OCI-LY7 (cell line): Measurements from ENCODE around the gene NECAB2. TPM values are rescaled to one million over a fixed set of nuclear protein-coding genes. Genes with fewer than 3 reads are reported as not detected.

ENCODE experiments used
- BruUV-seq: library from RNA; stranded (reverse); fragments of 400-500 nt; replicated peaks from 2 replicates; lab custom pipeline; 2021; lab: Mats Ljungman, UMichigan
- CTCF ChIA-PET: fragments of 300-600 bp; sonication (Branson Sonifier 250); formaldehyde crosslinking; loops from one replicate; lab custom pipeline; 2022; ENCODE audit warnings: antibody characterized with exemption; ENCODE audit not compliant: unreplicated experiment; lab: Charles Lee
- POLR2A ChIA-PET: fragments of 300-600 bp; sonication (Branson Sonifier 250); formaldehyde crosslinking; loops from one replicate; lab custom pipeline; 2022; ENCODE audit warnings: antibody characterized with exemption; lab: Charles Lee
- DNase-seq: peaks from one replicate; pipeline ENCODE4 v3.0.0-alpha.2; 2015; ENCODE audit warnings: low spot score
- H2AFZ ChIP-seq: fragments of 200-600 bp; sonication (generic), shearing (Covaris generic); 2 replicates; pipeline ENCODE4 v1.6.1; 2014; ENCODE audit warnings: mild to moderate bottlenecking, antibody characterized with exemption, low read length, moderate library complexity
- H3K27ac ChIP-seq: fragments of 200-600 bp; sonication (generic); 2 replicates; pipeline ENCODE4 v1.5.1; 2014; ENCODE audit warnings: mixed run types, low read depth, mild to moderate bottlenecking, moderate library complexity, low read length, inconsistent platforms; ENCODE audit not compliant: poor library complexity, severe bottlenecking
- H3K36me3 ChIP-seq: fragments of 200-600 bp; sonication (generic); 2 replicates; pipeline ENCODE4 v1.6.1; 2014; ENCODE audit warnings: mild to moderate bottlenecking, antibody characterized with exemption, low read length, moderate library complexity, mixed read lengths; ENCODE audit not compliant: insufficient read depth
- H3K4me1 ChIP-seq: fragments of 200-600 bp; sonication (generic); 2 replicates; pipeline ENCODE4 v1.5.1; 2014; ENCODE audit warnings: mild to moderate bottlenecking, low read length; ENCODE audit not compliant: insufficient read depth, poor library complexity, severe bottlenecking
- H3K4me2 ChIP-seq: fragments of 200-600 bp; sonication (generic); 2 replicates; pipeline ENCODE4 v1.6.1; 2014; ENCODE audit warnings: mild to moderate bottlenecking, low read length
- H3K4me3 ChIP-seq: fragments of 200-600 bp; sonication (generic); 2 replicates; pipeline ENCODE4 v1.5.1; 2014; ENCODE audit warnings: mild to moderate bottlenecking, low read depth, low read length; ENCODE audit not compliant: poor library complexity, severe bottlenecking
- H3K79me2 ChIP-seq: fragments of 200-600 bp; sonication (generic); 2 replicates; pipeline ENCODE4 v1.6.1; 2016; ENCODE audit warnings: low read depth, mild to moderate bottlenecking, low read length, moderate library complexity, mixed read lengths; ENCODE audit not compliant: insufficient read depth
- H3K9me2 ChIP-seq: fragments of 200-600 bp; sonication (generic); 2 replicates; pipeline ENCODE4 v1.6.1; 2016; ENCODE audit warnings: mild to moderate bottlenecking, low read length, mixed read lengths; ENCODE audit not compliant: insufficient read depth
- H3K9me3 ChIP-seq: fragments of 200-600 bp; sonication (generic); 2 replicates; pipeline ENCODE4 v1.6.1; 2014; ENCODE audit warnings: mild to moderate bottlenecking, mixed run types, low read length, mixed read lengths
- H4K20me1 ChIP-seq: fragments of 200-600 bp; sonication (generic); 2 replicates; pipeline ENCODE4 v1.6.1; 2014; ENCODE audit warnings: mild to moderate bottlenecking, antibody characterized with exemption, low read length, moderate library complexity, mixed read lengths; ENCODE audit not compliant: insufficient read depth
- EZH2phosphoT487 ChIP-seq: fragments of 200-600 bp; sonication (generic); IDR thresholded peaks from 2 replicates; pipeline ENCODE4 v1.6.1; 2018; ENCODE audit warnings: low read depth, borderline replicate concordance, mild to moderate bottlenecking, mixed run types, antibody characterized with exemption, low read length, moderate library complexity, mixed read lengths
- intact Hi-C: fragments of 100-400 bp; cut with micrococcal nuclease; formaldehyde crosslinking; loops from one replicate; pipeline ENCODE4 v1.10.0; 2022; ENCODE audit not compliant: unreplicated experiment
- total RNA-seq, 2 experiments: library from RNA; depleted of rRNA in 1 of 2; stranded (reverse); fragments of >200 nt in 1 of 2; shearing (Covaris generic) in 1 of 2; gene quantifications; 2 replicates each; pipeline ENCODE4 v1.2.3, GENCODE V29; 2014 to 2022
- TF ChIP-seq, protein P1 (sequence below): fragments of 200-600 bp; sonication (generic); conservative IDR thresholded peaks from 2 replicates; pipeline ENCODE4 v1.5.1; 2014; ENCODE audit warnings: mild to moderate bottlenecking, antibody characterized with exemption, low read length, moderate library complexity, mixed read lengths

NECAB2 gene
- total RNA-seq, 2 experiments from 2014 or later: not detected

DNA sequence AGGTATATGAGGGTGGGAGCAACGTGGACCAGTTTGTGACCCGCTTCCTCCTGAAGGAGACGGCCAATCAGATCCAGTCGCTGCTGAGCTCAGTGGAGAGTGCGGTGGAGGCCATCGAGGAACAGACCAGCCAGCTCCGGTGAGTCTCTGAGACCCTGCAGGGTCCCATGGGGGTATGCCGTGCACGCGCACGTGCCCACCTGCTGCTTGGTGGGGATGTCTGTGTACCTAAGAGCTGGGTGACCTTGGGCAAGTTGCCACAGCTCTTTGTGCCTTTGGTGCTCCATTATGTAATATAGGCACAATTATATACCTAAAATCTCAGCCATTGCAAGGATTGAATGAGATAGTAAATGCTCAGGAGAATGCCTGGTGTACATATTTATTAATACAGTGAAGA, 22.4 kb downstream of the NECAB2 start:
- Histone ChIP-seq H3K4me2 (no peak overlapping the region), H3K4me1 (no peaks in the 10 kb centered on the region), H3K9me3 (no peaks in the 10 kb centered on the region), H3K36me3 (no peaks in the 10 kb centered on the region), H3K79me2 (no peaks in the 10 kb centered on the region), H3K27ac (no peak overlapping the region), H2AFZ (no peak overlapping the region), H3K4me3 (no peak overlapping the region), H3K9me2 (no peaks in the 10 kb centered on the region), H4K20me1 (no peaks in the 10 kb centered on the region)
- ChIA-PET POLR2A (no interaction called here), CTCF (no interaction called here)
- intact Hi-C loops: no loop called here
- BruUV-seq: no TSS peak
- TF ChIP-seq, protein P1, sequence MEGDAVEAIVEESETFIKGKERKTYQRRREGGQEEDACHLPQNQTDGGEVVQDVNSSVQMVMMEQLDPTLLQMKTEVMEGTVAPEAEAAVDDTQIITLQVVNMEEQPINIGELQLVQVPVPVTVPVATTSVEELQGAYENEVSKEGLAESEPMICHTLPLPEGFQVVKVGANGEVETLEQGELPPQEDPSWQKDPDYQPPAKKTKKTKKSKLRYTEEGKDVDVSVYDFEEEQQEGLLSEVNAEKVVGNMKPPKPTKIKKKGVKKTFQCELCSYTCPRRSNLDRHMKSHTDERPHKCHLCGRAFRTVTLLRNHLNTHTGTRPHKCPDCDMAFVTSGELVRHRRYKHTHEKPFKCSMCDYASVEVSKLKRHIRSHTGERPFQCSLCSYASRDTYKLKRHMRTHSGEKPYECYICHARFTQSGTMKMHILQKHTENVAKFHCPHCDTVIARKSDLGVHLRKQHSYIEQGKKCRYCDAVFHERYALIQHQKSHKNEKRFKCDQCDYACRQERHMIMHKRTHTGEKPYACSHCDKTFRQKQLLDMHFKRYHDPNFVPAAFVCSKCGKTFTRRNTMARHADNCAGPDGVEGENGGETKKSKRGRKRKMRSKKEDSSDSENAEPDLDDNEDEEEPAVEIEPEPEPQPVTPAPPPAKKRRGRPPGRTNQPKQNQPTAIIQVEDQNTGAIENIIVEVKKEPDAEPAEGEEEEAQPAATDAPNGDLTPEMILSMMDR: no peak
- no peak for TF ChIP-seq EZH2phosphoT487
- no peak for DNase-seq

DNA sequence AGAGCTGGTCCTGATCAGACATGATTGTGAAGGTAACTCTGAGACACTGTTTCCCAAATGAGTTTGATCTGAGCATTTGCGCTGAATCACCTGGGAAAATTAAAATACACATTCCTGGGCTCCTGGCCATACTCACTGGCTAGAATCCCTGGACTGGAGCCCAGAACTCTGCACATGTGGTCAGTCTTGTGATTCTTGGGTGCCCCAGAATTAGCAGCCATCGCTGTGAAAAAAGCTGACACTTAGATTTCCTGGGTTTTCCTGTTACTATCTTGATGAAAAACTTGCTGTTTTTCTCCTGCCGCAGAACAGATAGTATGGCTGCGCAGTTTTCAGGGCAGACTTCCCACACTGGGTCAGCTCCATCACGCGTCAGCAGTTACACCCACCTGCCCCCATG, 24.6 kb downstream of the NECAB2 start:
- Histone ChIP-seq H3K4me1 (no peaks in the 10 kb centered on the region), H3K79me2 (no peaks in the 10 kb centered on the region), H3K36me3 (no peaks in the 10 kb centered on the region), H4K20me1 (no peaks in the 10 kb centered on the region), H3K4me2 (no peak overlapping the region), H2AFZ (no peak overlapping the region), H3K4me3 (no peak overlapping the region), H3K9me2 (no peaks in the 10 kb centered on the region), H3K9me3 (no peaks in the 10 kb centered on the region), H3K27ac (no peak overlapping the region)
- TF ChIP-seq EZH2phosphoT487: no peak
- TF ChIP-seq, protein P1: no peak
- no peak for DNase-seq
- no TSS peak for BruUV-seq
- intact Hi-C loops: no loop called here
- ChIA-PET POLR2A (no interaction called here), CTCF (no interaction called here)

DNA sequence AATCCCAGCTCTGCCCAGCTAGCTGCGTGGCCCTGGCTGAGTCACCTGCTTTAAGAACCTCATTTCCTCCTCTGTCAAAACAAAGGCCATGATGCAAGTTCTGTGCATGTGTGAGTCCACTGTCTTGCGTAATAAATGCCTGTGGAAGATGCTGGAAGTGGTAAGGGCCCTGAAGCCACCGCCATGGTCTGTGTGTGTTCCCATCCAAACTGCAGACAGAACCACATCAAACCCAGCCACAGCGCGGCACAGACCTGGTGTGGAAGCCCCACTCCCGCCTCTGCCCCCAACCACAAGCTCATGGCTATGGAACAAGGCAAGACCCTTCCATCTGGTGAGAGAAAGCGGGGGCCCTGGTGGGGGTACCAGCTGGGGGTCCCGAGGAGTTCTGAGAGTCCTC, 26.0 kb downstream of the NECAB2 start:
- H3K4me2 ChIP-seq: no peak overlapping the region
- H3K4me1 ChIP-seq: no peaks in the 10 kb centered on the region
- no peak for DNase-seq
- no peaks in the 10 kb centered on the region for H4K20me1 ChIP-seq
- no peak overlapping the region for H3K27ac ChIP-seq
- no peak overlapping the region for H2AFZ ChIP-seq
- no peaks in the 10 kb centered on the region for H3K9me3 ChIP-seq
- no TSS peak for BruUV-seq
- no peak overlapping the region for H3K4me3 ChIP-seq
- no peaks in the 10 kb centered on the region for H3K79me2 ChIP-seq
- TF ChIP-seq, protein P1: no peak
- TF ChIP-seq EZH2phosphoT487: no peak
- H3K36me3 ChIP-seq: no peaks in the 10 kb centered on the region
- POLR2A ChIA-PET: no interaction called here
- CTCF ChIA-PET: no interaction called here
- intact Hi-C loops: no loop called here
- H3K9me2 ChIP-seq: no peaks in the 10 kb centered on the region
